Ureter (tissue), 1 donor: ENCODE results near the gene VWDE. TPM values are rescaled to one million over a fixed set of nuclear protein-coding genes. Genes with fewer than 3 reads are reported as not detected.
"Not testable (repeated sequence)": the region's sequence is repeated elsewhere in the genome, so short reads cannot be mapped to it uniquely, and the experiment has no call there.

Source experiments
- DNase-seq: peaks from one replicate; pipeline ENCODE4 v3.0.0-alpha.2; 2020; ENCODE audit warnings: low spot score
- total RNA-seq: library from RNA; stranded (reverse); gene quantifications from one replicate; pipeline ENCODE4 v1.2.4, GENCODE V29; 2023
- donor health status: DM: yes; HTN: yes; CAD: no.

The VWDE gene
- total RNA-seq, 1 donor from 2014 or later = 2.6 TPM

DNA sequence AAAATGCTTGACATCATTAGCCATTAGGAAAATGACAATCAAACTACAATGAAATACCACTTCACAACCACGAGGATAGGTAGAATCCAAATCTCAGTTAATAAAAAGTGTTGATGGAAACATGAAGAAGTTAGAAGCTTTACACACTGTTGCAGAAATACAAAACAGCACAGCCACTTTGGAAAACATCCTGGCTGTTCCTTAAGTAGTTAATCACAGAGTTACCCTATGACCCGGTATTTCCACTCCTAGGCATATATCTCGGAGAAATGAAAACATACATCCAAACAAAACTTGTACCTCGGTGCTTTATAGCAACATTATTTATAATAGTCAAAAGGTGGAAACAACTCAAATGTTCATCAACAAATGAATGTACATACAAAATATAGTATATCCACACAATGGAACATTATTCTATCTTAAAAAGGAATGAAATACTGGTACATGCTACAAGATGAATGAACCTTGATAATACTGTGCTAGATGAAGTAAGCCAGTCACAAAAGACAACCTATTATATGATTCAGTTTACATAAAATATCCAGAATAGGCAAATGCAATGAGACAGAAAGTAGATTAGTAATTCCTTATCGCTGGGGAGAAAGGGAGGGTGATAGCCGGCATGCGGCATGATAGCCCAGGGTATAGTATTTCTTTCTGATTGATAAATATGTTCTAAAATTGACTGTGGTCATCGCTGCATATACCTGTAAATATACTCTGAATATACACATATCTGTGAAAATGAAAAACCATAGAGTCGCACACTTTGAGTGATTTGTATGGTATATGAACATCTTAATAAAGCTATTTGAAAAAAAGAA, 1.9 kb downstream of the VWDE start:
- no peak for DNase-seq

- no peak for DNase-seq
Measured at GRCh38 chr7:12398186-12398585, 5.5 kb downstream of the VWDE start.

DNA sequence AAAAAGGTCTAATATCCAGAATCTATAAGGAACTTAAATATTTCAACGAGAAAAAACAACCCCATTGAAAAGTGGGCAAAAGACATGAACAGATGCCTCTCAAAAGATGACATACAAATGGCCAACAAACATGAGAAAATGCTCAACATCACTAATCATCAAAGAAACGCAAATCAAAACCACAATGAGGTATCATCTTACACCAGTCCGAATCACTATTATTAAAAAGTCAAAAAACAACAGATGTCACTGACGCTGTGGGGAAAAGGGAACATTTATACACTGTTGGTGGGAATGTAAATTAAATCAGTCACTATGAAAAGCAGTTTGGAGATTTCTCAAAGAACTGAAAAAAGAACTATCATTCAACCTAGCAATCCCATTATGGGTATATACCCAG, 6.0 kb downstream of the VWDE start:
- no peak for DNase-seq

DNA sequence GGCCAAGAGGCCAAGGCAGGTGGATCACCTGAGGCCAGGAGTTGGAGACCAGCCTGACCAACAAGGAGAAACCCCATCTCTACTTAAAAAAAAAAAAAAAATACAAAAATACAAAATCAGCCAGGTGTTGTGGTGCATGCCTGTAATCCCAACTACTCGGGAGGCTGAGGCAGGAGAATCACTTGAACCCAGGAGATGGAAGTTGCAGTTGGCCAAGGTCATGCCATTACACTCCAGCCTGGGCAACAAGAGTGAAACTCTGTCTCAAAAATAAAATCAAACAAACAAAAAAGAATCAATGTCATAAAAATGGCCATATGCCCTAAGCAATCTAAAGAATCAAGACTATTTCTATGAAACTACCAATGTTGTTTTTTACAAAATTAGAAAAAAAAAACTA, 7.0 kb downstream of the VWDE start:
- not testable (repeated sequence) for DNase-seq

GRCh38 chr7:12391922-12392615, 11.6 kb downstream of the VWDE start:
- DNase-seq = no peak

DNA sequence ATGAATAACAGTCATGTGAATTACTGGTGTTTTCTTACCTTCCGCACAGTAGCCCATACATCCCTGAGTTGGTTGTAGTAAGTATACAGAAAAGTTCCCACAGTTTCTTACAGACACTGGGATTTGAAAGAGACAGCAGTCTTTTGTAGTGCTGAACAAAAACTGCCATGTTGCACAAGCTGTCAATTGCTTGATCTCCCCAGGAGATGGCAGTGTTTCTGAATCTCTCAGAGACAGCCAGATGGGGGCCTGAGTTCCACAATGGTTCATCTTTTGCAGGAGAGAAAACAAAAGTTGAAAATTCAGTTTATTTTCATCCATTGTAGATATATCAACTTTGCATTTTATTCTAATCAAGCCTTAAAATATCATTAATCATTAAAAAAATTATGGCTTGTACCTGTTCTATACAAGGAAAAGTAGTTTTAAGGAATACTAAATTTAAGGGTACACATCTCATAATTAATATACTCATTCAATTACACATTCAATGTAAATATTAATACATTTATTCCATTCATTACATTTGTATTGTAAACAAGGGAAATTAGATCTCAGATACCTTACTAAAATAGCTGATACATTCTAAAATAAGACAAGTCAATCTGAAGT, 14.5 kb downstream of the VWDE start:
- peak; percentile 48 for DNase-seq

GRCh38 chr7:12386313-12386740, 17.3 kb downstream of the VWDE start:
- DNase-seq = no peak

DNA sequence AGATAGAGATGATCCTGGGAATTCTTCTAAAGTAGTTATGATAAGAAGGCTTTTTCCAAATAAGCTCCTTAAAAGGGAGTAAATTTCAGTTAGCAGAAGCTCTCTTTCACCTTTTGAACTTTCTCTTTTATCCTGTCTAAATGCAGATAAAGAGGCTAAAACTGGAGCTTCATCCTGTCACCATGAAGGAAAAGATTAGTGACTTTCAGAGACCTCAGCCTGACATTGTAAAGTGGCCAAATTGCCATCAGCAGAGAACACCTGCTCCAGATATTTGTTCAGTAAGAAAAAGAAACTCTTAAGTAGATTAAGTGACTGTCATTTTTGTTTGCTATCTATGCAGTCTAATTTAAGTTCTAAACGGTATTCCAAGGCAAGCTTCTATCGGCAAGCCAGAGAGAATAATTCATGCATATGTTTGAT, 18.3 kb downstream of the VWDE start:
- no peak for DNase-seq

GRCh38 chr7:12383377-12383776, 20.3 kb downstream of the VWDE start:
- no peak for DNase-seq

GRCh38 chr7:12378389-12378788, 25.3 kb downstream of the VWDE start:
- DNase-seq = no peak

GRCh38 chr7:12377406-12377805, 26.3 kb downstream of the VWDE start:
- DNase-seq = no peak

- no peak for DNase-seq
Measured at GRCh38 chr7:12373580-12374263, 29.9 kb downstream of the VWDE start.

- DNase-seq = no peak
Measured at GRCh38 chr7:12370249-12370648, 33.4 kb downstream of the VWDE start.

GRCh38 chr7:12369756-12370155, 33.9 kb downstream of the VWDE start:
- DNase-seq = no peak

DNA sequence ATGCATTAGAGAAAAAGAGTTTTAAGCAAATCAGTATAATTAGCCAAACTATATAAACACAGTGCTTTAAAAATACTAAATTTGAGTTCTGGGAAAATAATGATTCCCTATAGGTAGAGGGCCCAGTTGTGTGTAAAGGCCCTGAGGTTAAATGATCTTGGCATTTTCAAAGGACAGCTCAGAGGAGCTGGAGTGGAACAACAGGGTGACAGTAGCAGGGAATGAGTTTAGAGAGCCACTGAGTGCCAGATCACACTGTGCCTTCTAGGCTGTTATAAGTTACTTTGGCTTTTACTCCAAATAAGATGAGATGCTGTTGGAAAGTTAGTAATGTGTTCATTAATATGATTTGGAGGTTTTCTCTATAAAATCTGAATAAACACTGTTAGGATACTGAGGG, 34.6 kb downstream of the VWDE start:
- DNase-seq = no peak

DNA sequence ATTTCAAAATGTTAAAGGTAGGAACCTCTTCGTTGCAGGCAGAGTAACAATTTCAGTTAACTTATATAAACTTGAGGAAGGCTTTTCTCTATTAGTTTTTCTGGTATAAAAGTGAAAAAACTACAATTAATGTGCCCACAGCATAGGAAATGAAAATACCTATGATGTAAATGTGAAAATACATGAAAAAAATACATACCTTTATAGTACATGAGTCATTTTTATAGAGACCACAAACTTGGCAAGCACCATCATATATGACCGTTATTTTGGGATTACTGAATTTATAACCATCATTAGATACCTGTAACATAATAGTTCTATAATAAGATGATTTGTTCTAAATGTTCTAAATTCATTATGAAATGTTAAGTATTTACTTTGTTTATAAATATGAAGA, 42.7 kb downstream of the VWDE start:
- DNase-seq = no peak

- DNase-seq = no peak
Measured at GRCh38 chr7:12358694-12359093, 45.0 kb downstream of the VWDE start.

- no peak for DNase-seq
Measured at GRCh38 chr7:12357508-12357907, 46.2 kb downstream of the VWDE start.

DNA sequence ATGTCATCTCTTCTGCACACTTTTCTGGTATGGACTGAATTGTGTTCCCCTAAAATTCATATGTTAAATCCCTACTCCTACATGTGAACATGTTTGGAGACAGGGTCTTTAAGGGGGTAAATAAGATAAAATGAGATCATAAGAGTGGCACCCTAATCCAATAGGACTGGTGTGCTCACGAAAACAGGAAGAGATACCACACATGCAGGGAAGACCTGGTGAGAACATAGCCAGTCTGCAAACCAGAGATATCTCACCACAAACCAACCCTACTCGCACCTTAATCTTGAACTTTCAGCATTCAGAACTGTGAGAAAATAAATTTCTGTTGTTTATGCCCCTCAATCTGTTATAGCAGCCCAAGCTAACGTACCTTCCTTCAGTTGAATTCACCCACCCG, 51.8 kb downstream of the VWDE start:
- no peak for DNase-seq

DNA sequence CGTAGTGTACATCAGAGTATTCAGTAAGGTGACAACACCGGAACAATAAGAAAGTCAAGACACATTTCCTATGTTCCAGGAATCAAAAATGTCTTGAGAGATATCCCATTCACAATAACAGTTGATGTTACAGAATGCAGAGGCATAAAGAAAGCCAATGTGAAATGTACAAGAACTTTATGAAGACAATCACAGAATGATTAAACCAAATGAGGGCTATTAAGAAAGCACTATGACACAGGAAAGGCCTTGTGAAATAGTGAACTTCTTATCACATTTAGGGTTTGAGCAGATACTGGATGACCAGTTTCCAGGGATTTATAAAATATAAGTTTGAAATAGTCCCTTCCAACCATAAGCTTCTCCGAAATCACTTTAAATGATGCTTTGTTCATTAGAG, 52.7 kb downstream of the VWDE start:
- DNase-seq = no peak

DNA sequence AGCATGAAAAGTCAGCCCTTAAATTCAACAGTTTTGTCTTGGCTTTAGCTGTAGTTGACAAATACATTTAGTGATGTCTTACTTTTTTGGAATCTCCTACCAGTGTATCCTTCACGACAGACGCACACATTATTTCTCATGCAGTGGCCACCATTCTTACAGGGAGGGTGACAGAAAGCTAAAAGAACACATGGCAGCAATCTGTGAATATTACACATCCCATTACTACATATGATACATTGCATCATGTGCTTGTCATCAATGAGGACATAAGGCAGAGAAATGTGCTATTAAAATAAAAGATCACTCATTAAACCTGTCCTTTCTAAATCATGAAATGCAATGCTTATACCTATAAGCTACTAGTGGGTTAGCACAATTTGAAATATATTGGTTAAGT, 66.6 kb downstream of the VWDE start:
- DNase-seq = no peak
